GM12878 (cell line): Measurements from ENCODE around the gene NHSL2. TPM values are rescaled to one million over a fixed set of nuclear protein-coding genes. Genes with fewer than 3 reads are reported as not detected.

Source experiments
- ATAC-seq: fragments of 200-7000 bp; cut with Tn5 transposase; 3 replicates; pipeline ENCODE4 v1.9.1; 2020; ENCODE audit warnings: mild to moderate bottlenecking, moderate library complexity
- BruUV-seq: library from RNA; stranded (reverse); fragments of 400-500 nt; replicated peaks from 2 replicates; lab custom pipeline; 2021; lab: Mats Ljungman, UMichigan
- CTCF ChIA-PET: fragments of 300-600 bp; sonication (Branson Sonifier 250); formaldehyde crosslinking; extraction: SDS; loops from one replicate; lab custom pipeline; 2021; ENCODE audit warnings: inconsistent platforms; lab: Yijun Ruan, JAX
- POLR2A ChIA-PET: fragments of 350-600 bp; formaldehyde crosslinking; extraction: SDS; loops from one replicate; lab custom pipeline; 2021; ENCODE audit warnings: inconsistent platforms; lab: Charles Lee
- RAD21 ChIA-PET: fragments of 300-600 bp; sonication (Branson Sonifier 250); formaldehyde crosslinking; loops from one replicate; lab custom pipeline; 2023; ENCODE audit warnings: antibody characterized with exemption; ENCODE audit not compliant: unreplicated experiment; lab: Charles Lee
- SMC1A ChIA-PET: fragments of 300-600 bp; sonication (Branson Sonifier 250); formaldehyde crosslinking; loops from one replicate; lab custom pipeline; 2023; ENCODE audit not compliant: unreplicated experiment, uncharacterized antibody; lab: Charles Lee
- DNase-seq: peaks from one replicate; pipeline ENCODE4 v3.0.0-alpha.2; 2011; ENCODE audit warnings: low read depth, low spot score
- FAIRE-seq: peaks from 3 replicates; lab custom pipeline; 2011; peaks lifted over from hg19 to GRCh38; lab: Jason Lieb, UNC
- H2AFZ ChIP-seq: 2 replicates; pipeline ENCODE4 v1.6.0; 2011; ENCODE audit warnings: low read depth, low read length, control low read depth; ENCODE audit not compliant: control insufficient read depth
- H3K27ac ChIP-seq: 2 replicates; pipeline ENCODE4 v1.5.1; 2011; ENCODE audit warnings: control low read depth; ENCODE audit not compliant: control insufficient read depth, insufficient read depth
- H3K27me3 ChIP-seq, 2 experiments: replicated peaks in 1 of 2; 2 replicates each; pipeline versions ENCODE4 v1.6.0 to v1.6.1; 2011; ENCODE audit warnings: low read length in 1 of 2; ENCODE audit not compliant: control insufficient read depth in 2 of 2, insufficient read depth in 2 of 2
- H3K36me3 ChIP-seq, 2 experiments: 2 replicates each; pipeline ENCODE4 v1.5.1; 2011; ENCODE audit warnings: low read length in 1 of 2; ENCODE audit not compliant: control insufficient read depth in 2 of 2, insufficient read depth in 2 of 2
- H3K4me1 ChIP-seq: 2 replicates; pipeline ENCODE4 v1.6.1; 2011; ENCODE audit warnings: mild to moderate bottlenecking, low read length, moderate library complexity, mixed read lengths; ENCODE audit not compliant: control insufficient read depth, insufficient read depth
- H3K4me2 ChIP-seq: 2 replicates; pipeline ENCODE4 v1.6.0; 2011; ENCODE audit warnings: control low read depth; ENCODE audit not compliant: control insufficient read depth, insufficient read depth
- H3K4me3 ChIP-seq: fragments of 200-600 bp; sonication (generic); 2 replicates; pipeline ENCODE4 v1.5.1; 2016
- H3K79me2 ChIP-seq: 2 replicates; pipeline ENCODE4 v1.6.0; 2011; ENCODE audit warnings: low read length; ENCODE audit not compliant: control insufficient read depth, insufficient read depth
- H3K9ac ChIP-seq: 2 replicates; pipeline ENCODE4 v1.8.0; 2011; ENCODE audit warnings: low read length, control low read depth, mixed read lengths; ENCODE audit not compliant: control insufficient read depth, insufficient read depth
- H3K9me3 ChIP-seq: replicated peaks from 3 replicates; pipeline ENCODE4 v1.5.1; 2011; ENCODE audit warnings: mild to moderate bottlenecking, low read length; ENCODE audit not compliant: control insufficient read depth, insufficient read depth
- H4K20me1 ChIP-seq: 2 replicates; pipeline ENCODE4 v1.6.0; 2011; ENCODE audit not compliant: control insufficient read depth, insufficient read depth
- ATF3 ChIP-seq: IDR thresholded peaks from 2 replicates; pipeline ENCODE4 v1.6.1; 2011; ENCODE audit warnings: low read depth, mild to moderate bottlenecking, low read length, moderate library complexity, borderline replicate concordance; ENCODE audit errors: extremely low read depth
- ATF7 ChIP-seq: fragments of 450-650 bp; IDR thresholded peaks from 2 replicates; pipeline ENCODE4 v1.6.1; 2016; ENCODE audit warnings: low read depth, mild to moderate bottlenecking
- HCFC1 ChIP-seq: fragments of 150-350 bp; IDR thresholded peaks from 2 replicates; pipeline ENCODE4 v1.6.1; 2014; ENCODE audit warnings: low read length
- IKZF1 ChIP-seq: fragments of 450-650 bp; conservative IDR thresholded peaks from 2 replicates; pipeline ENCODE4 v1.6.1; 2017; ENCODE audit warnings: antibody characterized with exemption, mild to moderate bottlenecking
- IKZF2 ChIP-seq, 2 experiments: fragments of 450-650 bp; IDR thresholded peaks; 2 replicates each; pipeline ENCODE4 v1.6.1; 2017; ENCODE audit warnings: mild to moderate bottlenecking in 2 of 2, moderate library complexity in 2 of 2
- KAT2A ChIP-seq: conservative IDR thresholded peaks from 2 replicates; pipeline ENCODE4 v1.6.1; 2011; ENCODE audit warnings: low read depth, low read length; ENCODE audit not compliant: control insufficient read depth
- PAX8 ChIP-seq: fragments of 450-650 bp; IDR thresholded peaks from 2 replicates; pipeline ENCODE4 v1.6.1; 2017; ENCODE audit warnings: mild to moderate bottlenecking, moderate library complexity
- PKNOX1 ChIP-seq: fragments of 450-650 bp; IDR thresholded peaks from 2 replicates; pipeline ENCODE4 v1.6.1; 2016; ENCODE audit warnings: mild to moderate bottlenecking
- SMAD1 ChIP-seq: fragments of 450-650 bp; IDR thresholded peaks from 2 replicates; pipeline ENCODE4 v1.6.1; 2018; ENCODE audit warnings: mild to moderate bottlenecking, low read depth; ENCODE audit not compliant: partially characterized antibody
- SPI1 ChIP-seq: IDR thresholded peaks from 2 replicates; pipeline ENCODE4 v1.6.1; 2011; ENCODE audit warnings: low read depth, mild to moderate bottlenecking, low read length, moderate library complexity, borderline replicate concordance; ENCODE audit not compliant: insufficient read depth
- SUZ12 ChIP-seq: fragments of 200-600 bp; sonication (generic); IDR thresholded peaks from one replicate; pipeline ENCODE4 v1.6.1; 2018; ENCODE audit warnings: antibody characterized with exemption, mild to moderate bottlenecking; ENCODE audit not compliant: unreplicated experiment
- TAF1 ChIP-seq: IDR thresholded peaks from 2 replicates; pipeline ENCODE4 v1.6.1; 2011; ENCODE audit warnings: mild to moderate bottlenecking, low read depth, low read length, borderline replicate concordance
- USF2 ChIP-seq: IDR thresholded peaks from 2 replicates; pipeline ENCODE4 v1.6.1; 2011; ENCODE audit warnings: low read depth, low read length, improper control_type of control experiment, borderline replicate concordance
- ZNF384 ChIP-seq: IDR thresholded peaks from 2 replicates; pipeline ENCODE4 v1.6.1; 2012; ENCODE audit warnings: low read depth, mild to moderate bottlenecking, low read length, improper control_type of control experiment, borderline replicate concordance
- WGBS: methylation state at CpG from one replicate; pipeline ENCODE4 v1.1.6; 2016; ENCODE audit warnings: low lambda C conversion rate; ENCODE audit not compliant: insufficient replicate concordance, insufficient coverage; ENCODE audit errors: missing lambda C conversion rate; 5-methylcytosine and 5-hydroxymethylcytosine counted together
- in situ Hi-C: fragments of 300-500 bp; cut with MboI; formaldehyde crosslinking; loops from 9 replicates; pipeline ENCODE4 v1.14.3; 2018; ENCODE audit warnings: mixed read lengths
- intact Hi-C: fragments of 100-400 bp; cut with micrococcal nuclease; formaldehyde crosslinking; loops from one replicate; pipeline ENCODE4 v1.14.2; 2022; ENCODE audit not compliant: unreplicated experiment
- polyA plus RNA-seq, 11 experiments: library from polyadenylated mRNA; depleted of rRNA in 4 of 11; unstranded in 6 of 11; stranded (reverse) in 5 of 11; fragments of >200 nt; fragmentation: Nextera tagmentation in 4 of 11; fragmentation: Illumina TruSeq in 1 of 11; extraction: Ambion mirVana in 4 of 11; extraction: Trizol in 1 of 11; gene quantifications; 1 replicate in 1 of 11; 2 replicates in 10 of 11; pipeline versions ENCODE4 v1.2.1 to v1.2.3, GENCODE V29; 2011 to 2016; ENCODE audit warnings: inconsistent platforms in 2 of 11, missing spikeins in 2 of 11, low read depth in 1 of 11
- total RNA-seq, 4 experiments: library from RNA; depleted of rRNA in 3 of 4; stranded (reverse); fragments of >200 nt in 3 of 4; fragmentation: Illumina TruSeq in 1 of 4; extraction: Trizol in 1 of 4; gene quantifications; 2 replicates each; pipeline versions ENCODE4 v1.2.1 to v1.2.3, GENCODE V29; 2013 to 2021

NHSL2 gene
- total and polyA plus RNA-seq, 10 of the 15 experiments (the other 5 are each of a cell fraction or from before 2014, with no cell fraction given), result 0.05 to 0.53 (median 0.07) TPM; not detected in 2

- intact Hi-C loops, result no loop called here
- SMC1A ChIA-PET, result no interaction called here
- H2AFZ ChIP-seq, result no peak overlapping the region
These were observed 25.5 kb upstream of the NHSL2 start for GRCh38 chrX:71885099-71885498.

More at GRCh38 chrX:71885099-71885498, 25.5 kb upstream of the NHSL2 start:
- no peak for FAIRE-seq
- H3K27ac ChIP-seq, result no peak overlapping the region
- no peaks in the 10 kb centered on the region for H3K4me1 ChIP-seq
- no peak overlapping the region for H3K9ac ChIP-seq
- CTCF ChIA-PET, result no interaction called here
- no peaks in the 10 kb centered on the region for H3K27me3 ChIP-seq
- H3K4me3 ChIP-seq, result no peak overlapping the region
- TF ChIP-seq SUZ12 (no peak), PKNOX1 (no peak), SPI1 (no peak), TAF1 (no peak), PAX8 (no peak), ATF7 (no peak), ZNF384 (no peak), IKZF1 (no peak), ATF3 (no peak), USF2 (no peak), KAT2A (no peak), IKZF2 (IDR thresholded peaks at IDR 0.05) (no peak), HCFC1 (no peak), SMAD1 (no peak)
- TF ChIP-seq, all 136 proteins: peak for 0
- 36% methylated on average over 3 of the region's 3 CpGs for WGBS
- no peaks in the 10 kb centered on the region for H4K20me1 ChIP-seq
- BruUV-seq, result no TSS peak
- ChIA-PET RAD21 (no interaction called here), POLR2A (no interaction called here)
- H3K9me3 ChIP-seq, result no peaks in the 10 kb centered on the region
- H3K79me2 ChIP-seq, result no peaks in the 10 kb centered on the region
- no peaks in the 10 kb centered on the region for H3K36me3 ChIP-seq
- H3K4me2 ChIP-seq, result no peak overlapping the region
- ATAC-seq (no peak), DNase-seq (no peak)
- in situ Hi-C loops, result no loop called here
